Heart right ventricle (tissue), 16 donors: ENCODE measurements around the gene RFX2. TPM values are rescaled to one million over a fixed set of nuclear protein-coding genes. Genes with fewer than 3 reads are reported as not detected.

Experiments
- ATAC-seq, 8 donors: fragments of 200-7000 bp; cut with Tn5 transposase; one replicate each; pipeline ENCODE4 v1.9.1; 2020; ENCODE audit warnings: mild to moderate bottlenecking in 8 of 8, moderate library complexity in 8 of 8, moderate number of reproducible peaks in 1 of 8
- DNase-seq, 2 donors: peaks; one replicate each; pipeline ENCODE4 v3.0.0-alpha.2; 2020
- H3K27ac ChIP-seq, 10 donors: fragments of 200-600 bp; sonication (generic) in 2 of 10; one replicate each; pipeline versions ENCODE4 v1.5.0 to v1.8.0; 2020 to 2022; ENCODE audit warnings: mild to moderate bottlenecking in 3 of 10
- H3K27me3 ChIP-seq, 7 donors: fragments of 200-600 bp; one replicate each; pipeline ENCODE4 v1.8.0; 2021 to 2022; ENCODE audit warnings: mild to moderate bottlenecking in 2 of 7
- H3K36me3 ChIP-seq, 9 donors: fragments of 200-600 bp; sonication (generic) in 1 of 9; one replicate each; pipeline versions ENCODE4 v1.5.0 to v1.8.0; 2020 to 2022; ENCODE audit warnings: mild to moderate bottlenecking in 2 of 9
- H3K4me1 ChIP-seq, 9 donors: fragments of 200-600 bp; sonication (generic) in 1 of 9; one replicate each; pipeline versions ENCODE4 v1.5.0 to v1.8.0; 2020 to 2022; ENCODE audit warnings: mild to moderate bottlenecking in 4 of 9
- H3K4me3 ChIP-seq, 10 donors: fragments of 200-600 bp; sonication (generic) in 2 of 10; one replicate each; pipeline versions ENCODE4 v1.5.0 to v1.8.0; 2020 to 2022; ENCODE audit warnings: mild to moderate bottlenecking in 7 of 10, moderate library complexity in 2 of 10
- H3K9me3 ChIP-seq, 11 donors: fragments of 200-600 bp in 10 of 11; sonication (generic) in 2 of 11; one replicate each; pipeline versions ENCODE4 v1.5.0 to v1.8.0; 2013 to 2022; ENCODE audit warnings: mild to moderate bottlenecking in 2 of 11, control low read depth in 1 of 11, moderate library complexity in 1 of 11
- CTCF ChIP-seq, 9 donors: fragments of 200-600 bp; sonication (generic) in 2 of 9; IDR thresholded peaks; one replicate each; pipeline versions ENCODE4 v1.5.0 to v1.8.0; 2021 to 2022; ENCODE audit warnings: antibody characterized with exemption in 9 of 9, mild to moderate bottlenecking in 5 of 9, moderate library complexity in 1 of 9
- WGBS, 2 donors: extraction: QIAGEN DNeasy Blood & Tissue Kit; methylation state at CpG; one replicate each; pipeline ENCODE4 v1.1.7; 2013; ENCODE audit warnings: inconsistent platforms in 1 of 2; 5-methylcytosine and 5-hydroxymethylcytosine counted together
- intact Hi-C, 10 donors: fragments of 100-400 bp; cut with DNase I; formaldehyde crosslinking; loops; one replicate each; pipeline versions ENCODE4 v1.11.1 to v1.14.2; 2022
- polyA plus RNA-seq, 2 donors: library from polyadenylated mRNA; stranded (reverse); fragments of 200-250 nt; gene quantifications; one replicate each; pipeline ENCODE4 v1.2.3, GENCODE V29; 2013
- total RNA-seq, 10 donors: library from RNA; stranded (reverse); fragmentation: NEBNext Ultra II Directional in 3 of 10; extraction: Animal tissue kit (Norgen Biotek cat#: 25700) in 3 of 10; gene quantifications; one replicate each; pipeline versions ENCODE4 v1.2.1 to v1.2.4, GENCODE V29; 2021 to 2023
- donor health status: Arrhythmogenic right ventricular cardiomyopathy.
- donor health status: ischemic (EF 13 %, LVEDD 7.1; RV severe dilation, severe dysfunction).
- donor health status: healthy with polysubstance abuse.
- donor health status: DM: no; HTN: yes; CAD: no.
- donor health status: DM: no; HTN: no; CAD: no.
- donor health status: ischemic (EF 25% LVEDD 6.9; RV normal size, moderate dysfunction).
- donor health status: ischemic (EF 25% LVEDD 5.7; RV mildly dilated, moderate dysfunction).
- donor health status: healthy.
- donor health status: DM: yes; HTN: yes; CAD: no.
- donor health status: Ischemic cardiomyopathy.
- donor health status: ischemic (EF 35%, LVEDD 5.7; RV mildly dilated, moderate dysfunction).
- donor health status: nonischemic (EF 11% LVEDD 7.7; RV severe dilation, severe dysfunction).
- donor health status: DM: yes; HTN: yes; CAD: no.
- donor health status: PGD.
- donor health status: ischemic (EF 29% LVEDD 5.4; RV normal size, mild dysfunction).
- donor health status: nonischemic (EF 23%, LVEDD 6.1; RV moderate dilation, normal function).

The RFX2 gene
- total and polyA plus RNA-seq, 12 donors, result 4.2 to 17.4 (median 5.2) TPM

DNA sequence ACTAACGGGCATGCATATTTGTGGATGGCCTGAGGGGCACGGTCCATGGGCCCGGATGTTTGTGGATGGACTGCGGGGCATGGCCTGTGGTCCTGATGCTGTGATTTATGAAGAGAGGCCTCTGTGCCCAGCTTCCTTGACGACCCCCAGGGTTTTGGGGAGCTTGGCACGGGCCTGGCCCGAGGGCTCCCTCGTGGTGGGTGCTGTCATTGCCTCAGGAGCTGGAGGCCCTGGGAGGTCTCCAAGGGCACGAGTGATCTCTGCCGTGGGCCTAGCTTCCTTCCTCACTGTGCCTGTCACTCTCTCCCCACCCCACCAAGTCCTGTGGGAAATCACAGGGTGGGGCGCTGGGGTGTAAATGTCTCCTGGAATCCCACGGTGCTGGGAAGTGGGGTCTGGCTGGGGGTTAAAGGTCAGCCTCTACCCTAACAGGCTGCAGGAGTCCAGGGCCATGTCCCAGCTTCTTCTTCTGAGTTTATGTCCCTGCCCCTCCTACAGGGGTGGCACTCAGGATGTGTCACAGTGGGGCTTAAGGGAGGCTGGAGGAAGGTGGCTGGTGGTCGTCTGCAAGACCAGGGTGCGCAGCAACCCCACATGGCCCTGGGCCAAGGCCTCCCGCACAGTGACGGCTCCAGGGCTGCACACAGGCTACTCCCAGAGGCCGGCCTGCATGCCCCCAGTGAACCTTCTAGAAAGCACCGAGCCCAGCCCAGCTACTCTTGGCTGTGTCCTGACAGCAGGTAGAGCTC is 104.8 kb downstream of the RFX2 start:
- intact Hi-C loops, result no loop called here
- no peak overlapping the region for H3K4me3 ChIP-seq
- TF ChIP-seq CTCF (IDR thresholded peaks at IDR 0.05), result no peak
- ATAC-seq, result no peak
- H3K9me3 ChIP-seq, result no peaks in the 10 kb centered on the region
- no peak overlapping the region for H3K27ac ChIP-seq
- no peak for DNase-seq
- peaks cover 0 to 64% (median 4%) of the 10 kb centered on the region in 9 donors for H3K36me3 ChIP-seq
- no peaks in the 10 kb centered on the region for H3K27me3 ChIP-seq
- H3K4me1 ChIP-seq, result no peaks in the 10 kb centered on the region
- WGBS, 2 donors, result 86 to 87% methylated on average over 18 of the region's 18 CpGs

DNA sequence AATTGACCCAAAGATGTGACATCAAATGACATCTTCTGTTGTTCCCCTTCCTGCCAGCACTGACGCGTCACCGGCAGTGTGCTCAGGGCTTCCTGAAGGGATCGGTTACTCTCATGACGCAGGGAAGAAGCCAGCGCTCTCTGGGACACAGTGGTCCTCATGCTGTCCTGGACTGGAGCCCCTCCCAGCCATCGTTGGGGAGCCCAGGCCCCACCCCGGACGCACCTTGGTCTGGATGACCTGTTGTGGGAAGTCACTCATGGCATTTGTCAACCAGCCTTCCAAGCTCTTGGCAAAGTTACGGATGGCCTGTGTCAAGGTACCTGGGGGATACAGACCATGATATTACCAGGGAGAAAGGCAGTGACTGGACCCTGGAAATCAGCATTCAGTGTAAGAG is 106.3 kb downstream of the RFX2 start:
- DNase-seq, result no peak

GRCh38 chr19:6002591-6002990 is 107.7 kb downstream of the RFX2 start:
- intact Hi-C loops, result no loop called here
- H3K4me1 ChIP-seq, result no peaks in the 10 kb centered on the region
- H3K4me3 ChIP-seq, result no peak overlapping the region
- H3K9me3 ChIP-seq, result no peaks in the 10 kb centered on the region
- ATAC-seq, result peak in 1 of 8 donors; percentile 16
- WGBS, 2 donors, result 94 to 96% methylated on average over 26 of the region's 26 CpGs
- no peak for TF ChIP-seq CTCF (IDR thresholded peaks at IDR 0.05)
- no peak overlapping the region for H3K27ac ChIP-seq
- H3K36me3 ChIP-seq, result peaks cover 0 to 70% (median 8%) of the 10 kb centered on the region in 9 donors
- no peaks in the 10 kb centered on the region for H3K27me3 ChIP-seq
- DNase-seq, result no peak

More for the DNA sequence above, 106.3 kb downstream of the RFX2 start:
- intact Hi-C loops, result no loop called here
- no peak for ATAC-seq
- WGBS, 2 donors, result 78 to 84% methylated on average over 10 of the region's 10 CpGs
- TF ChIP-seq CTCF (IDR thresholded peaks at IDR 0.05), result no peak
- H3K27ac ChIP-seq, result no peak overlapping the region
- H3K4me3 ChIP-seq, result no peak overlapping the region
- H3K36me3 ChIP-seq, result peaks cover 0 to 67% (median 8%) of the 10 kb centered on the region in 9 donors
- no peaks in the 10 kb centered on the region for H3K27me3 ChIP-seq
- no peaks in the 10 kb centered on the region for H3K9me3 ChIP-seq
- no peaks in the 10 kb centered on the region for H3K4me1 ChIP-seq

- H3K9me3 ChIP-seq, result no peaks in the 10 kb centered on the region
- 95 to 96% methylated on average over 7 of the region's 7 CpGs for WGBS, 2 donors
- no peak overlapping the region for H3K4me3 ChIP-seq
- H3K4me1 ChIP-seq, result no peaks in the 10 kb centered on the region
- H3K27ac ChIP-seq, result no peak overlapping the region
- no peaks in the 10 kb centered on the region for H3K27me3 ChIP-seq
- DNase-seq (no peak), ATAC-seq (no peak)
- intact Hi-C loops, result no loop called here
- peaks cover 0 to 73% (median 8%) of the 10 kb centered on the region in 9 donors for H3K36me3 ChIP-seq
- no peak for TF ChIP-seq CTCF (IDR thresholded peaks at IDR 0.05)
Observed at GRCh38 chr19:6000228-6000847, 110.0 kb downstream of the RFX2 start.
